Activated effector memory CD4-positive, alpha-beta T cell treated with Interleukin-2 at 50 U/mL for 16 hours (primary cell): Measurements from ENCODE around the gene CRPPA.
"Not testable (repeated sequence)": the region's sequence is repeated elsewhere in the genome, so short reads cannot be mapped to it uniquely, and the experiment has no call there.

Experiments
- DNase-seq: peaks from one replicate; pipeline ENCODE4 v3.0.0-alpha.2; 2020

Gene CRPPA

GRCh38 chr7:16421333-16422102 lies at the start of gene CRPPA:
Gene CRPPA (minus strand): TSS chr7:16421538. CDS start chr7:16421322, 216 bp downstream.
- DNase-seq = no peak

- no peak for DNase-seq
These were observed 44.4 kb upstream of the CRPPA start, which contains the start of gene SOSTDC1 for GRCh38 chr7:16465469-16466361. Gene SOSTDC1 (minus strand): TSS chr7:16465738. CDS start chr7:16465668, 70 bp downstream.

DNA sequence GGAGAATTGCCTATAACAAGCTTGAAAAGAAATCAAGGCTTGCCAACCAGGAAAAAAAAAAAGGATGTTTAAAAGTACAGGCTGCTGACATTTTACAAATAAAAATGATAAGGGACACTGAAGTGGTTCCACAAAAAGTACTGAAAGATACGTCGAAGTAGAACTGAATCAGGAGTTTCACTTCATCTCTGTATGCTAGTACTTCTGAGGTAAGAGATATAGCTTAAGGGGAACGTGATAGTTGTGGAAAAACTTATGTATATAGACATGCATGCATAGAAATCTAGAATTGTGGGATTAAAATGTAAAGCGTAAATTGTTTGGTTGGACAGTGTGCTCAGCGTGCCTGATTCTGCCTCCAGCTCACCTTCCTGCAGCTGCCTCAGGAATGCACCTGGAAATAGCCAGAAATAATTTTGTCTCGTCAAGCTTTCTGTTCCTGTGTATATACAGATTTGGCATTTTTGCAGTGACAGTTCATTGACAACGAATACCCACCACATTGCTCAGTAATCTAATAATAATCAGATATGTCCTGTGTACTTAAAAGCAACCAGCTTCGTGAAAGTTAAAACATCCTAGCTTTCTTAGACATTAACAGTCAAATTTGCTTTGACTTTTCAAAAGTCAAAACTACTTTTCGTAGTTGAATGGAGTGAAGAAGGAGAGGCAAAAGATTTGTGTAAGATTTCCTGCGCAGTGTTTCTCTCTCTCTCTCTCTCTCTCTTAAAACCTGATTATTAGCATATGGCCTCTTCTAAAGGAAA lies 42.8 kb upstream of the CRPPA start:
- DNase-seq = no peak

- no peak for DNase-seq
These were observed 42.2 kb upstream of the CRPPA start for GRCh38 chr7:16463520-16463919.

GRCh38 chr7:16462431-16462889 lies 41.1 kb upstream of the CRPPA start:
- no peak for DNase-seq

DNA sequence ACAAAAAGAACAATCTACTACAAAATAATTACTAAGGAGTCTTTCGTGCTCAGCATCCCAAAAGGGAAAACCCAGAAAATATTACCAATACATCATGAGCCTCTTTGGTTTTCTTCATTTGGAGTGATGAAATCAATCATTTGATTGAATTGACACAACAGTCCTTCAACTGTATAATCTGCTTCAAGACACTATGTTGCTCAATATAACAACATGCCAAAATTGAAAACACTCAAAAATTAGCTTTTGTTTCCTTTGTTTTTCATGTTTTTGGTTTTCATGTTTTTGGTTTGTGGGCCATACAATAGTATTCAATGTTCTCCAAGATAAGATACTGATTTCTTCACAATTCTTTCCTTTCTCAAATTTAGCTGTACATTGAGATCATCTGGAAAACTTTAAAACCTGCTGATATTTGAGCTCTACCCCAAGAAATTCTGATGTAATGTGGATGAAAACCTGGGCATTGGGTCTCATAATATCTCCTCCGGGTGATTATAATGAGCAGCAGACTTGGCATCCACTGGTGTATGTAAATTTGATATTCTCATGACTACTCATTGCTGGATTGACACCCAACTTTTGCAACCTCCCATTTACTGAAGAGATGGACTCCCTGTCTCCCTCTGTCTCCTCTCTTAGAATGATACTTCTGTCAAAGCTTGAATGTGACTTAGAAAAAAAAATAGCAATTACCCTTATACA lies 39.6 kb upstream of the CRPPA start:
- DNase-seq = no peak

- DNase-seq = not testable (repeated sequence)
These were observed 35.0 kb upstream of the CRPPA start for GRCh38 chr7:16456303-16456702.

- no peak for DNase-seq
These were observed 34.3 kb upstream of the CRPPA start for GRCh38 chr7:16455591-16455990.

- no peak for DNase-seq
These were observed 29.0 kb upstream of the CRPPA start for GRCh38 chr7:16450366-16450765.

- no peak for DNase-seq
These were observed 26.5 kb upstream of the CRPPA start for GRCh38 chr7:16447876-16448275.

DNA sequence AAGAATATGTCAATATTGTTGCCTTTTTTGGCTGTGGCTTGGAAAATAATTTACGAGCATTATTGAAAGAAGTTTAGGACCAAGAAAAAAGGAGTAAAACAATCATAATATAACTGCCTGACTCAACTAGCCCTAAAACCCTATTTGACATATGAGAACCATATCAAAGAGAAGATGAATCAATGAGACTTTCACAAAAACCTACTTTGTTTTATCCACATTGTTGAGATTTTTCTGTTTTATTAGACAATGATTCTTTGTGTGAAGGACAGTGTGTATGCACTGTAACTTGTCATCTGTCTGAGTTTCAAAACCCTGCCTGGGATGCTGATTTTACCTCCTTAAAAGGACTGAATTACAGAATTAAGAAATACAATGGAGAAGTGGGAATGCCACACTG lies 25.2 kb upstream of the CRPPA start:
- no peak for DNase-seq

DNA sequence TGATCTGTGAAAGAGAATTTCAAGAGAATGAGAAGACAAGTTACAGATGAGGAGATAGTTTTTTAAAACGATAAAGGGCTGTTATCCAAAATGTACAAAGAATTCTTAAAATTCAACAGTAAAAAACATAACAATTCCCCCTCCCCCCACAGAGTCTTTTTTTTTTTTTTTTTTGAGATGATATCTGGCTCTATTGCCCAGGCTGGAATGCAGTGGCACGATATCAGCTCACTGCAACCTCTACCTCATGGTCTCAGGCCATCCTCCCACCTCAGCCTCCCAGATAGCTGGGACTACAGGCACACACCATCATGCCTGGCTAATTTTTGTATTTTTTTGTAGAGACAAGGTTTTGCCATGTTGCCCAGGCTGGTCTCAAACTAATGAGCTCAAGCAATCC lies 22.5 kb upstream of the CRPPA start:
- DNase-seq = not testable (repeated sequence)

GRCh38 chr7:16438988-16439387 lies 17.6 kb upstream of the CRPPA start:
- no peak for DNase-seq

GRCh38 chr7:16436306-16436705 lies 15.0 kb upstream of the CRPPA start:
- no peak for DNase-seq

GRCh38 chr7:16433568-16434122 lies 12.3 kb upstream of the CRPPA start:
- DNase-seq = no peak

GRCh38 chr7:16432425-16432731 lies 11.0 kb upstream of the CRPPA start:
- no peak for DNase-seq

- no peak for DNase-seq
These were observed 10.5 kb upstream of the CRPPA start for GRCh38 chr7:16431646-16432424.

DNA sequence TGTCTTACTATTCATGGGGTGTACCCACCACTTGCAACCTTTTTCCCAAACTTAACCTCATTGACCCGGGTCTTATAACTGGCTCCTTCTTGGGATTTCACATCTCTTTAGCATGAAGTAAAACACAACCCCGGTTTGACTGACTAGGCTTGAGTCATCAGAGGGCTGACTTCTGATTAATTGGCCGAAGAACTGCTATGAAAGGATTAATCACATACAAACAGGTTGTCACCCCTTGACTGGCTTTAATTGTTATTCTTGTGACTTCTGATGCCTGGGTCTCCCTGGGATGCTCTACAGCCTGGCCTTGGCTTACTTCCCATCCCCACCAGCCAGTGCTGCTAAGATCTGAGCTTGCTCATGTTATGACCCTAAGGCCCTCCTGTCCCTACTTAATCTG lies 8.8 kb upstream of the CRPPA start:
- no peak for DNase-seq

DNA sequence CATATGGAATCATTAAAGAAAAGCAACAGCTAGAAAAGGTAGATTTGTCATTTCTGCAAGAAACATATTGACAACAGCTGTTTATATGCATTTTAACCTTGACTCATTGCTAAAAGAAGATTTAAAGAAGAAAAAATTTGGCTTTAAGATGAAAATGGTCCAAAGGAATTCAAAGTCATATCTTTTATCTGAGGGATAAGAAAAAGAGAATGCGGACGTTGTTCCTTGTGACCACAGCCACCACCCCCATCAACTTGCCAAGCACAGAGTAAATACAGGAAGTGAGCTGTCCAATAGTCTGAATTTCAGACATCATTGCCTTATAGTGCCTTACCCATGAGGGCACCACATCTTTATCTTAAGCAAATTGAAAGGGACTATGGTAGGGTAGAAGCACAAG lies 7.3 kb upstream of the CRPPA start:
- no peak for DNase-seq

GRCh38 chr7:16428182-16428581 lies 6.8 kb upstream of the CRPPA start:
- DNase-seq = no peak

GRCh38 chr7:16423761-16424160 lies 2.4 kb upstream of the CRPPA start:
- DNase-seq = no peak
